Keratinocyte (primary cell): ENCODE results near the gene SCRT2.

Source experiments
- EZH2 ChIP-seq: IDR thresholded peaks from one replicate; pipeline ENCODE4 v1.6.1; 2012; ENCODE audit warnings: inconsistent platforms, mild to moderate bottlenecking, low read length, moderate library complexity
- TF ChIP-seq, protein P1 (sequence below), 3 experiments: IDR thresholded peaks in 1 of 3; conservative IDR thresholded peaks in 1 of 3; optimal IDR thresholded peaks in 1 of 3; 2 replicates in 2 of 3; 3 replicates in 1 of 3; pipeline versions ENCODE3 to v1.5.1; 2011; ENCODE audit warnings: low read length in 3 of 3, mild to moderate bottlenecking in 3 of 3, moderate library complexity in 2 of 3, control low read depth in 1 of 3, inconsistent platforms in 1 of 3; ENCODE audit not compliant: insufficient read depth in 2 of 3; ENCODE audit errors: extremely low read depth in 1 of 3

DNA sequence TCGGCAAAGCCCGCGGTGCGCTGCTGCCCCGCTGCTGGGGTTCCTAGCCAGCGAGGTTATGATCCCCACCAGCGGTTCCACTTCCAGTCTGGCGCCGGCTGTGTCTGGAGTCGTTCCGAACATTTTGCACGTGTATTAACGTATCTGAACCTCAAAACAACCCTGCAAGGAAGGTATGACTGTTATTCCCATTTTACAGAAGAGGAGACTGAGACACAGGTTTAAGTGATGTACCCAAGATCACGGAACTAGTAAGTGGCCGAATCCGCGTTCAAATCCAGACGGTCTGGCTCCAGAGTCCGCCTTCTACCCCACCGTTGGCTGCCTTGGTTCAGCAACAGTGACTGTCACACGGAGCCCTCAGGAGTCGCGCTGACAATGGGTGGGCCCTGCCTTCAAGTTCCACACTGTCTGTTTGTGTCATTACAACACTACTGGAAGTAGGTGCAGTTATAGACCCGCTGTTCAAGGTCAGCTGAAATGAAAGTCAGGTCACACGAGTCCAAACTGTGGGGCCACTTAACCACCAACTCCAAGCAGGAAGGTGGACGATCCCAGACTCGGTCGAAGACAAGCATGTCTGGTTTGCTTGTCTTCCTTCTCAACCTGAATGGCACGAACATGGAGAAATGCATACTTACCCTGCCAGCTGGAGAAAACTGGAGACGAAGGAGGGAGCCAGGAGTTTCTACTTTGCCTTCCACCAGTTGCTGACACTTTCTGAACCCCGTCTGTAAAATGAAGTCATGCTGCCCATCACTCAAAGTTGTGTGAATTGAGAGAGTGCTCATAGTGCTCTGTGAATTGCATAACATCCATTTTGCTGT is 21.8 kb downstream of the SCRT2 start:
- TF ChIP-seq, protein P1, sequence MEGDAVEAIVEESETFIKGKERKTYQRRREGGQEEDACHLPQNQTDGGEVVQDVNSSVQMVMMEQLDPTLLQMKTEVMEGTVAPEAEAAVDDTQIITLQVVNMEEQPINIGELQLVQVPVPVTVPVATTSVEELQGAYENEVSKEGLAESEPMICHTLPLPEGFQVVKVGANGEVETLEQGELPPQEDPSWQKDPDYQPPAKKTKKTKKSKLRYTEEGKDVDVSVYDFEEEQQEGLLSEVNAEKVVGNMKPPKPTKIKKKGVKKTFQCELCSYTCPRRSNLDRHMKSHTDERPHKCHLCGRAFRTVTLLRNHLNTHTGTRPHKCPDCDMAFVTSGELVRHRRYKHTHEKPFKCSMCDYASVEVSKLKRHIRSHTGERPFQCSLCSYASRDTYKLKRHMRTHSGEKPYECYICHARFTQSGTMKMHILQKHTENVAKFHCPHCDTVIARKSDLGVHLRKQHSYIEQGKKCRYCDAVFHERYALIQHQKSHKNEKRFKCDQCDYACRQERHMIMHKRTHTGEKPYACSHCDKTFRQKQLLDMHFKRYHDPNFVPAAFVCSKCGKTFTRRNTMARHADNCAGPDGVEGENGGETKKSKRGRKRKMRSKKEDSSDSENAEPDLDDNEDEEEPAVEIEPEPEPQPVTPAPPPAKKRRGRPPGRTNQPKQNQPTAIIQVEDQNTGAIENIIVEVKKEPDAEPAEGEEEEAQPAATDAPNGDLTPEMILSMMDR (optimal IDR thresholded peaks at IDR 0.05 in 1 of 3, IDR thresholded peaks at IDR 0.05 in 1 of 3, conservative IDR thresholded peaks at IDR 0.05 in 1 of 3; ENCODE audit: extremely low read depth in 1 of 3, insufficient read depth in 2 of 3, low read length in 3 of 3) = no peak
- no peak for TF ChIP-seq EZH2
